ENCODE results near the gene WIZ.
"Not testable (repeated sequence)": the region's sequence is repeated elsewhere in the genome, so short reads cannot be mapped to it uniquely, and the experiment has no call there.

Gene WIZ

GRCh38 chr19:15479391-15480345 lies 29.9 kb upstream of the WIZ start, which contains the start of gene PGLYRP2:
Gene PGLYRP2 (minus strand): TSS chr19:15479501. CDS start chr19:15479371, 130 bp downstream.
- TF ChIP-seq CTCF (IDR thresholded peaks at IDR 0.05; ENCODE audit: extremely low read depth, missing control alignments), result no peak
- DNase-seq (ENCODE audit: low spot score), result no peak

DNA sequence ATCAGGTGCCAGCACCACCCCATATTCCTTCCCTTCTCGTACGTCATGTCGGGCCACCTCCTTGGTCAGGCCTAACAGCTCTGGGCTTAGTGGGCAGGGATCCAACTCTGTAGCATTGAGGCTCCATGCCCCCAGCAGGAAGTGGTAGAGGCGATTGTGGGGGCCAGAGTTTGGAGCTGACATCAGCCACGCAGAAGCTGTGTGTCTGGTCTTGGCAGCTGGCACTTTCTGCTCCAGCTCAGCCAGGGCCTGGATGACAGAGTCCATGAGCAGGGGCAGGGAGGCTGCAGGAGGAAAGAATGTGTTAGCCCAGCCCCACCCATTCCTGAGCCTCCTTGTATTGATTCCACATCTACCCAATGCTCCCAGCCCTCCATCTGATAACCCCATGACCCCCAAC lies 26.6 kb upstream of the WIZ start:
- TF ChIP-seq CTCF (IDR thresholded peaks at IDR 0.05; ENCODE audit: extremely low read depth, missing control alignments), result no peak

GRCh38 chr19:15475611-15476010 lies 25.9 kb upstream of the WIZ start:
- TF ChIP-seq CTCF (IDR thresholded peaks at IDR 0.05; ENCODE audit: extremely low read depth, missing control alignments), result no peak

More for the DNA sequence above, 26.6 kb upstream of the WIZ start:
- no peak for DNase-seq (ENCODE audit: low spot score)

DNA sequence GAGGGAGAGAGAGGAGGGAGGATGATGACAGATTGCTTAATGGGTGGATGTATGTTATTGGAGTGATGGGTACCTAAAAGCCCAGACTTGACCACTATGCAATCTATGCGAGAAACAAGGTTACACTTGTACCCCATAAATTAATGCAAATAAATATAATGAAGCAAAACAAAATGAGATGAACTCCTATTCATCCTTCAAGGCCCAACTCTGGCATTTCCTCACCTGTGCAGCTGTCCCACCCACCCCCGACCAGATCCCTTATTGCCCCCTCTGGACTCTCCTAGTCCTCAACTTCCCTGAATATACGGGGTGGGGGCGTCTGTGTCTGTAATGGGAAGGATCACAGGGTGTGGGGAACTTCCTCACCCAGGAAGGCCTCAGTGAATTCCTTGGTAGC lies 25.4 kb upstream of the WIZ start:
- TF ChIP-seq CTCF (IDR thresholded peaks at IDR 0.05; ENCODE audit: extremely low read depth, missing control alignments), result no peak

More at GRCh38 chr19:15475611-15476010, 25.9 kb upstream of the WIZ start:
- DNase-seq (ENCODE audit: low spot score), result no peak

DNA sequence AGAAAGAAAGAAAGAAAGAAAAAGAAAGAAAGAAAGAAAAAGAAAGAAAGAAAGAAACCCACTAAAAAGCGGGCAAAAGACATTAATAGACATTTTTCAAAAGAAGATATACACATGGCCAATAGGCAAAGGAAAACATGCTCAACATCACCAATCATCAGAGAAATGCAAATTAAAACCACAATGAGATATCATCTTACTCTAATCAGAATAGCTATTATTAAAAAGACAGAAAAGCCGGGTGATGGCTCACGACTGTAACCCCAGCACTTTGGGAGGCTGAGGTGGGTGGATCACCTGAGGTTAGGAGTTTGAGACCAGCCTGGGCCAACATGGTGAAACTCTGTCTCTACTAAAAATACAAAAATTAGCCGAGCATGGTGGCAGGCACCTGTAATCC lies 24.1 kb upstream of the WIZ start:
- not testable (repeated sequence) for DNase-seq (ENCODE audit: low spot score)

More for the DNA sequence above, 25.4 kb upstream of the WIZ start:
- no peak for DNase-seq (ENCODE audit: low spot score)

DNA sequence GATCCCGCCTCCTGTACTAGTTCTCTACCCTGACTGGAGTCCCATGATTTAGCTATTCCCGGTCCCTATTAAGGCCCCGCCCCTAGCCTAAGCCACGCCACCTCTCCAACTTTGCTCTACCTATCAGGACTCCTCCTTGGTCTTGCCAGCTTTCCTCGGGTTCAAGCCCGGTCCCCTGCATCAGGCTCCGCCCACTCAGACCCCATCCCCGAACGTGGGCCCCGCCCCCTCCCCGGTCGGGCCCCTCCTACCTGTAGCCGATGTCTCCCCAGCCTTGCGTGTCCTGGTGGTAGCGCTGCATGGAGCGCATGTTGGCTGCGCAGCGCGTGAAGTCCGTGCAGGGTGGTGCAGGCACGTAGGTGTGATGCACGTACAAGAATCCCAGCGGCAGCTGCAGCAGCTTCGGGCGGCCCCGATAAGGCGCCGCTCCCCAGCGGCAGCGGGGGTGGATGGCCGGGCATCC lies 21.9 kb upstream of the WIZ start:
- DNase-seq (ENCODE audit: low spot score), result no peak
- TF ChIP-seq CTCF (IDR thresholded peaks at IDR 0.05; ENCODE audit: extremely low read depth, missing control alignments), result no peak

DNA sequence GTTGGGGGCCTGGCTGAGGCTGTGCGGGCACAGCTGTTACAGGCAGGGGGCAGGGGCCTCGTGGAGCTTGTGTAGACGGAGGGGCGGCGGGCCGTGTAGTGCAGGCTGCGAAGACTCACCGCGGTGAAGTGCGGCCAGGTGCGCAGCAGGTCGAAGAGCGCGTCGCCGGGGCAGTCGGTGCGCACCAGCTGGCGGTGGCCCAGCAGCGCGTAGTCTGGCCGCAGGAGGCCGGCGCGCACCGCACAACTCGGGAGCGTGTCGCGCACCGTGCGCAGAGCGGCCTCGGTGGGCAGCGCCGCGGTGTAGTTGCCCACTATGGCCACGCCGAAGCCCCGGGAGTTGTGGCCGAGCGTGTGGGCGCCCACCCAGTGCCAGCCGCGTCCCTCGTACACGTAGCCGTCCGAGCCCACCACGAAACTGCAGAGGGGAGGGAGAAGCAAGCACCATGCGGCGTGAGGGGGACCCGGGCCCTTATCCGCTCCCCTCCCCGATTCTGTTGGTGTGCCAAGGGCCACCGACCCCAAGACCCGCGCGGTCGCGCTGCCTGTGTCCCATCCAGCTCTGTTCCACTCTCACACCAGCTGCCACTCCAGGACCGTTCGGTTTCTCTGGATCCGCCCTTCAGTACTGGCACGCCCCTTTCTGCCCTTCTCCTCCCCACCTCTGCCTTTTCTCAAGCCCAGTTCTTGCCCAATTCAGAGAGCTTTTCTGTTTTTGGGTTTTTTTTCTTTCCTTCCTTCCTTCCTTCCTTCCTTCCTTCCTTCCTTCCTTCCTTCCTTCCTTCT lies 19.9 kb upstream of the WIZ start:
- TF ChIP-seq CTCF (IDR thresholded peaks at IDR 0.05; ENCODE audit: extremely low read depth, missing control alignments), result no peak
- DNase-seq (ENCODE audit: low spot score), result peak; percentile 42
